Measurements from ENCODE around the gene GAPDH.

GRCh38 chr12:6492838-6493496 is 41.4 kb upstream of the GAPDH start, which contains the start of gene MRPL51:
- TF ChIP-seq, protein P1, sequence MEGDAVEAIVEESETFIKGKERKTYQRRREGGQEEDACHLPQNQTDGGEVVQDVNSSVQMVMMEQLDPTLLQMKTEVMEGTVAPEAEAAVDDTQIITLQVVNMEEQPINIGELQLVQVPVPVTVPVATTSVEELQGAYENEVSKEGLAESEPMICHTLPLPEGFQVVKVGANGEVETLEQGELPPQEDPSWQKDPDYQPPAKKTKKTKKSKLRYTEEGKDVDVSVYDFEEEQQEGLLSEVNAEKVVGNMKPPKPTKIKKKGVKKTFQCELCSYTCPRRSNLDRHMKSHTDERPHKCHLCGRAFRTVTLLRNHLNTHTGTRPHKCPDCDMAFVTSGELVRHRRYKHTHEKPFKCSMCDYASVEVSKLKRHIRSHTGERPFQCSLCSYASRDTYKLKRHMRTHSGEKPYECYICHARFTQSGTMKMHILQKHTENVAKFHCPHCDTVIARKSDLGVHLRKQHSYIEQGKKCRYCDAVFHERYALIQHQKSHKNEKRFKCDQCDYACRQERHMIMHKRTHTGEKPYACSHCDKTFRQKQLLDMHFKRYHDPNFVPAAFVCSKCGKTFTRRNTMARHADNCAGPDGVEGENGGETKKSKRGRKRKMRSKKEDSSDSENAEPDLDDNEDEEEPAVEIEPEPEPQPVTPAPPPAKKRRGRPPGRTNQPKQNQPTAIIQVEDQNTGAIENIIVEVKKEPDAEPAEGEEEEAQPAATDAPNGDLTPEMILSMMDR (IDR thresholded peaks at IDR 0.05), result no peak
- TF ChIP-seq POLR2A (IDR thresholded peaks at IDR 0.05), result peak; percentile 68 to 69

All from uterus (tissue), 2 donors.